Tracheal epithelial cell (primary cell): ENCODE results near the gene ZNF783. TPM values are rescaled to one million over a fixed set of nuclear protein-coding genes. Genes with fewer than 3 reads are reported as not detected.

ENCODE experiments used
- total RNA-seq: library from RNA; depleted of rRNA; stranded (reverse); fragments of >200 nt; gene quantifications from 2 replicates; pipeline ENCODE4 v1.2.1, GENCODE V29; 2014

ZNF783 gene
- 8.4 and 11.5 TPM in 2 replicates for total RNA-seq

GRCh38 chr7:149261829-149262617, at the start of gene ZNF783:
TSS of gene ZNF783 (plus strand) at chr7:149262196. CDS start at chr7:149262334, 138 bp downstream.

GRCh38 chr7:149239345-149240143, 22.5 kb upstream of the ZNF783 start, which contains the start of gene ZNF212:
TSS of gene ZNF212 (plus strand) at chr7:149239651. CDS start at chr7:149239779, 128 bp downstream.

Other genes starting within 250 kb of the ZNF783 start
- 231 and 409 TPM in 2 replicates for gene PDIA4, start 233.7 kb upstream of the ZNF783 start, total RNA-seq
- gene ZNF786, start 171.5 kb upstream of the ZNF783 start, total RNA-seq = 4.3 and 7.7 TPM in 2 replicates
- 2.6 and 3.1 TPM in 2 replicates for gene ZNF425, start 135.9 kb upstream of the ZNF783 start, total RNA-seq
- gene ZNF398, start 114.7 kb upstream of the ZNF783 start, total RNA-seq = 13.7 and 16.8 TPM in 2 replicates
- gene ZNF282, start 66.7 kb upstream of the ZNF783 start, total RNA-seq = 28.9 and 32.6 TPM in 2 replicates
- gene ZNF212, start 22.5 kb upstream of the ZNF783 start, total RNA-seq = 4.1 and 5.5 TPM in 2 replicates
- 4.3 and 5.5 TPM in 2 replicates for gene ZNF777, start 198.9 kb downstream of the ZNF783 start, total RNA-seq
- 19.2 and 20.7 TPM in 2 replicates for gene ZNF746, start 235.6 kb downstream of the ZNF783 start, total RNA-seq